ENCODE measurements around the gene LDLR.

- TF ChIP-seq CTCF (IDR thresholded peaks at IDR 0.05; ENCODE audit: insufficient read depth, low read depth, low read length) (no peak), EZH2 (IDR thresholded peaks at IDR 0.05; ENCODE audit: insufficient read depth, low read length) (no peak)
Measured at GRCh38 chr19:11108746-11109145, 19.5 kb downstream of the LDLR start.

Data from astrocyte (in vitro differentiated cells and primary cell).